ENCODE measurements around the gene ASB5.

ASB5 gene

GRCh38 chr4:176258135-176258534, 10.9 kb downstream of the ASB5 start:
- DNase-seq (ENCODE audit: low read depth): no peak
- no peak for TF ChIP-seq CTCF (IDR thresholded peaks at IDR 0.05; ENCODE audit: insufficient read depth, low read depth, low read length, missing control alignments)
- H3K4me3 ChIP-seq (ENCODE audit: low read depth, low read length): no peak overlapping the region

- no peak for TF ChIP-seq CTCF (IDR thresholded peaks at IDR 0.05; ENCODE audit: insufficient read depth, low read depth, low read length, missing control alignments)
- no peak overlapping the region for H3K4me3 ChIP-seq (ENCODE audit: low read depth, low read length)
- no peak for DNase-seq (ENCODE audit: low read depth)
Measured at GRCh38 chr4:176256921-176257320, 12.1 kb downstream of the ASB5 start.

GRCh38 chr4:176242764-176243347, 26.2 kb downstream of the ASB5 start:
- TF ChIP-seq CTCF (IDR thresholded peaks at IDR 0.05; ENCODE audit: insufficient read depth, low read depth, low read length, missing control alignments): no peak
- no peak for DNase-seq (ENCODE audit: low read depth)
- H3K4me3 ChIP-seq (ENCODE audit: low read depth, low read length): no peak overlapping the region

GRCh38 chr4:176241703-176242102, 27.3 kb downstream of the ASB5 start:
- no peak for DNase-seq (ENCODE audit: low read depth)
- no peak overlapping the region for H3K4me3 ChIP-seq (ENCODE audit: low read depth, low read length)
- TF ChIP-seq CTCF (IDR thresholded peaks at IDR 0.05; ENCODE audit: insufficient read depth, low read depth, low read length, missing control alignments): no peak

GRCh38 chr4:176238826-176239225, 30.2 kb downstream of the ASB5 start:
- no peak for TF ChIP-seq CTCF (IDR thresholded peaks at IDR 0.05; ENCODE audit: insufficient read depth, low read depth, low read length, missing control alignments)
- DNase-seq (ENCODE audit: low read depth): no peak

GRCh38 chr4:176238157-176238610, 30.8 kb downstream of the ASB5 start:
- no peak for TF ChIP-seq CTCF (IDR thresholded peaks at IDR 0.05; ENCODE audit: insufficient read depth, low read depth, low read length, missing control alignments)
- no peak for DNase-seq (ENCODE audit: low read depth)
- H3K4me3 ChIP-seq (ENCODE audit: low read depth, low read length): no peak overlapping the region

More at GRCh38 chr4:176238826-176239225, 30.2 kb downstream of the ASB5 start:
- H3K4me3 ChIP-seq (ENCODE audit: low read depth, low read length): no peak overlapping the region

GRCh38 chr4:176236946-176237345, 32.1 kb downstream of the ASB5 start:
- DNase-seq (ENCODE audit: low read depth): peak; percentile 5
- no peak for TF ChIP-seq CTCF (IDR thresholded peaks at IDR 0.05; ENCODE audit: insufficient read depth, low read depth, low read length, missing control alignments)
- no peak overlapping the region for H3K4me3 ChIP-seq (ENCODE audit: low read depth, low read length)
